AML-193 (cell line): Measurements from ENCODE around the gene PITX1.
A peak's percentile ranks its signal among the peaks of the same experiment; 100 is the strongest.

Source experiments
- DNase-seq, 2 experiments: peaks; one replicate each; lab custom pipeline; 2025; lab: John Stamatoyannopoulos, UW

The PITX1 gene

DNA sequence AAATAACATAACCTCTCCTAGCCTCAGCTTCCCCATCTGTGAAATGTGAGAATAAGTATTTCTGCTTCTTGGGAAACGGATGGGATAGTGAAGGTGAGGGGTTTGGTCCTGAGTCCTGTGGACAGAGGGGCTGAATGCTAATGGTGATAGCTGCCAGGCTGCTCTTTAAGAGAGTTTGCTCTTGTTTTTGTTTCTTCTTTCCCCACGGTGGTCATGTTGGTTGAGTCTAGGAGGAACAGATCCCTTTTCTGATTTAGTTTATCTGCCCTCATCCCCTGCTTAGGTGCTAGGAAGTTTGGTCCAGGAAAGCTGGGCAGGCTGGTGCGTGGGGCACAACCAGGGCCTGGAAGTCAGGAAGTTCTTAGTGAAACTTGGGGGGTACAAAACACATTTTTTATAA lies 7.7 kb upstream of the PITX1 start:
- no peak for DNase-seq

DNA sequence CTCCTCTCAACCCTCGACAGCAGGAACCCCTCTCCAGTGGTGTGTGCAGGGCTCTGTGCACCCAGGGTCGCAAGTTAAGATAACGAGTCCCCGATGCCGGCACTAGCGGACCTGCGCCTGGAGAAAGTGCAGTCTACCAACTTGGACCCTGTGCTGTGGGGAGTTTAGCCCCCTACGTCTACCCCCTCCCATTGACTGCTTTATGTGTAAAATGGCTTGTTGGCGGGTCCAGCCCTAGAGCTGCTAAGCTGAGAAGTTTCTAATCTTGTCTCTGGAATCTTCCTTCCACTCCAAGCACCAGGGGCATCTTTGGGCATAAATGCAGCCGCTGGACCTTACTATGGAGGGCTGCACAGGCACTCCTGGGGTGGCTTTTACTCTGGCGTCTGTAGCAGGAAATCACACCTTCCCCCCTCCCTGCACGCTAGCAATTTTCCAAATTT lies 7.1 kb upstream of the PITX1 start:
- no peak for DNase-seq

DNA sequence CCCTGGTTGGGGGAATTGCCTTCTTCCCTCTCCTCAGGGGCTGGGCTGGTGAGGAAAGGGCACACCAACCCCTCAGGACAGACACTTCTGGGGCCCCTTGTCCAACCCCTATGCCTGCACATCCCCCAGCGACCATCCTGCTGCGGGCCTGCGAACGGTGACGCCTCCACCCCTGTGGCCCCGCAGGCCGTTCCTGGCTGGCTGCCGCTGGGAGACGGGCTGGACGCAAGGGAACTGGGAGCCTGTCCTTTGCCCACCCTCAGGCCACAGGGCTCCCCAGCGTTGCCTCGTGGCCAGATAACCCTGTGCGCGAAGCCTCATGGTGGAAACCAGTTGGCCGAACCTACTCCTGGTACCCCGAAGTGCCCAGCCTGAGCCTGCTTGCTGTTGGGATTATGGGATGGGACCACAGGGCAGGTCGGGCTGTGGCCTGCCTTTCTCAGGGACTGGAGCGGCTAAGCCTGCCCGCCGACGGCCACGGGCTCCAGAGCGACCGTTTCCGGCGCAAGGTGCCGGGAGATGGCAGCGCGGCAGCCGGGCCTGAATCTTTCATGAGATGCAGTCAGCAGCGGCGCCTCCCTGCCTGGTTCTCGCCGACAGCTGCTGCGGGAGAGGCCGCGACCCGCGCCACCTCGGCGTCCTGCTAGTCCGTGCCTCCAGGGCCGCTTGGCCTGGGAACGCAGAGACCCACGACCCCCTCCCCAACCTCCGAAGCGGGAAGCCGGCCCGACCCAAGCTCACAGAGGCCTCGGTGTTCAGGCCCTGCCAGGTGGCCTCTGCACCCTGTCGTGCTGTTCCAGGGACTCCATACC lies 6.5 kb upstream of the PITX1 start:
- no peak for DNase-seq

GRCh38 chr5:135040034-135040332 lies 6.0 kb upstream of the PITX1 start:
- DNase-seq, result no peak

GRCh38 chr5:135039271-135040033 lies 5.4 kb upstream of the PITX1 start:
- no peak for DNase-seq

DNA sequence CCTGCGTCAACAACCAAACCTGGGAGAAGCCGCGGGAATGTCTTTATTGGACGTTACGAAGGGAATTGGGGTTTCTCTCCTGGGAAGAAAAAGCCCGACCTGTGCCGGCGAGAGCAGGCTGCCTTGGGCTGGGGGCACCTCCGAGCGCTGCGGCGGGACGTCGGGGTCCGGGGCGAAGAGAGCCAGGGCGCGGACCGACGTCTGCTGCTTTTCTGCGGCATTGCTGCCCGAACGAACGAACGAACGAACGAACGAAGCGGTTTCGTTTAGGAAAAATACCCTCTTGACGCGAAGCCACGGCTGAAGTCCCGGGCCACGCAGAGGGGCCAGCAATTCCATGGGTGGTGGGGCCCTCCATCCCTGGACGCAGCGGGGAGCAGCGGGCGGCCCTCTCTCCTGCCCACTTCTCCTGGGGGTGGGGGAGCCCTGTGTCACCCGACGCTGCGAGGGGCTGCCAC lies 4.8 kb upstream of the PITX1 start:
- DNase-seq, result no peak

- no peak for DNase-seq
Measured at GRCh38 chr5:135038205-135038812, 4.3 kb upstream of the PITX1 start.

DNA sequence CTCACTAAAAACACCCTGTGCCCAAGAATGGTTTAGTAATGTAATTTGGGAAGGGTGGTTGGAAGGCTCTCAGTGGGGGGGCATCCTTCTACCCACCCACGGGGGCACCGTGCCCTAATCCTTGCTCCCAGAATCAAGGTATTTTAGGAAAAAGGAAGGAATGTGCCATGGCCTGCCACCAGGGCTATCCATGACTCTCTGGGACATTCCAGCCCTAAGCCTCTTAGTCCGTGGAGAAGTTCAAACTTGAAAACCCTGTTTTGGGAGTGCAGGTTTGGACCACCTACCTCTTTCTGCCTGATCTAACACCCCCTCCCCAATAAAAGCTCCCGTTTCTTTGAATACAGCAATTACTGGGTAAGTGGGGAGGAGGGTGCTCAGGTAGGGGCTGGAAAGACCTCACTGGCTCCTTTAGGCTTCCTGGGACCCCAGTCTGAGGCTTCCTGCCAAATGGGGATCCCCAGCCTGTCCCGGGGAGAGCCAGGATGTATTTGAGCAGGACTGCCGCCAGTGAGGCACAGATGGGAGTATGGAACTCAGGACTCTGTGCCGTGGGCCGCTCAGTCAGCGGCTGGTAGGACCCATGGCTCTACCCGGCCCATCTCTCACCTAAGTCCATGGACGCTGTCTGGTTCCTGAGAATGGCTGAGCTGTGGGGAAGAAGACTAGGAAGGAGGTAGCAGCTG lies 3.6 kb upstream of the PITX1 start:
- DNase-seq, result no peak

- no peak for DNase-seq
Measured at GRCh38 chr5:135036405-135036804, 2.4 kb upstream of the PITX1 start.

DNA sequence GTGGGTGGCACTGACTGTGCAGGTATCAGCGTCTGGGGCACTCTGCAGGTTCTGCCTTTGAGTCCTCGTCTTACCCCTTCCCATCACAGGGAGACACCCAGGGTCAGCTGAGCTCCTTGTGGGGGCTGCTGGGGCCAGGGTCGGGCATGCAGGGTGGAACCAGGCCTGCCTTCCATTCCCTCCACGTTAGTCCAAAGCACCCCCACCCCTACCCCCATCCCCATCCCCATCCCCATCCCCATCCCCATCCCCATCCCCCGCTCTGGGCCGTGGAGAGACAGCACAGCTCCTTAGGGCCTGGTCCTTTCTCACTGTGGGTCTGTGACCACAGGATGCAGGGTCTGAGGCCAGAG lies 1.6 kb upstream of the PITX1 start:
- no peak for DNase-seq

DNA sequence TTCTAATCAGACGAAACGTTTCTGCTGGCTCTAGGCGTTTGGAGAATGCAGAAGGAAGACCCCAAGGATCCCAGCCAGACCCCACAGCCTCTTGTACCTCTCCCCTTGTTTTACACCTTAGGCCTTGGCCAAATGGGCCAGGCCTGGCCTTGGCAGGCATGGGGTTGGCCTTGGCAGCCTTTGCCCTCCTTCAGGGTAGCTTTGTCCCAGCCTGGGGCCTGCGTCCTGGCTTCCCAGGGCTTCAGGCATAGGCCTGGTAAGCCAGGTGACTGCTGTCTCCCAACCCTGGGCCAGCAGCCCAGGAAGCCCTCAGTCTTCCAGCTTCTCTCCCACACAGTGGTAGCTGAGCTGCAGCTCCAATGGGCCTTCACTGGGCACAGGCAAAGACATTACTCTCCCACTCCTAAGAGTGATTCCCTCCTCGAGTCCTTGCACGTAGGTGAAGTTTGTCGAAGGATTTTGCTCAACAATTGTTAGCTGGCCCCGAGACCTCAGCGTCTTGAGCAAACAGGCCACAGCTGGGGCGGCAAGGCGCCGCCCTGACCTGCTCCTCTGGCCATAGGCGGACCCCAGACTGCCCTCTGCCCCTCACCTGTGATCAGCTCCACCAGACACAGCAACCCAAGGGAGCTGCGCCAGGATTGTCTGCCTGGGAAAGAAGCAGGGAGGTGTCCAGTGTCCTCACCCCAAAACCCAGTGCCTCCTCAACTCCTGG lies 1.1 kb upstream of the PITX1 start:
- DNase-seq, result no peak

GRCh38 chr5:135034236-135034962 lies 371 bp upstream of the PITX1 start:
- peak; percentile 16 to 50 for DNase-seq

- DNase-seq, result peak in 1 of 2 experiments; percentile 35
Measured at GRCh38 chr5:135032999-135033861, 798 bp downstream of the PITX1 start.

DNA sequence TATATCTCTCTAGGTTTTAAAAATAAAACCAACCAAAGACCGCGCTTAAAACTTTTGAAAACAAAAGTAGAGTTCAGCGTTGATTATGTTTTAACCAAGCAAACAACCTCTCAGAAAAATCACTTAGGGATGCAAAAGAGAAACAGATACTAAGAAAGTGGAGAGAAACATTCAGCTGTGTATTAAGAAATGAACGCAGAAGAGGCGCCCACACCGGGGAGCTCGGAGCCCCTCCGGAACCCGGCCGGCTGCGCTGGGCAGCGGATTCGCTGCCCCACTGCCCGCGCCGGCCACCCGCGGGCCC lies 1.4 kb downstream of the PITX1 start:
- DNase-seq, result no peak

DNA sequence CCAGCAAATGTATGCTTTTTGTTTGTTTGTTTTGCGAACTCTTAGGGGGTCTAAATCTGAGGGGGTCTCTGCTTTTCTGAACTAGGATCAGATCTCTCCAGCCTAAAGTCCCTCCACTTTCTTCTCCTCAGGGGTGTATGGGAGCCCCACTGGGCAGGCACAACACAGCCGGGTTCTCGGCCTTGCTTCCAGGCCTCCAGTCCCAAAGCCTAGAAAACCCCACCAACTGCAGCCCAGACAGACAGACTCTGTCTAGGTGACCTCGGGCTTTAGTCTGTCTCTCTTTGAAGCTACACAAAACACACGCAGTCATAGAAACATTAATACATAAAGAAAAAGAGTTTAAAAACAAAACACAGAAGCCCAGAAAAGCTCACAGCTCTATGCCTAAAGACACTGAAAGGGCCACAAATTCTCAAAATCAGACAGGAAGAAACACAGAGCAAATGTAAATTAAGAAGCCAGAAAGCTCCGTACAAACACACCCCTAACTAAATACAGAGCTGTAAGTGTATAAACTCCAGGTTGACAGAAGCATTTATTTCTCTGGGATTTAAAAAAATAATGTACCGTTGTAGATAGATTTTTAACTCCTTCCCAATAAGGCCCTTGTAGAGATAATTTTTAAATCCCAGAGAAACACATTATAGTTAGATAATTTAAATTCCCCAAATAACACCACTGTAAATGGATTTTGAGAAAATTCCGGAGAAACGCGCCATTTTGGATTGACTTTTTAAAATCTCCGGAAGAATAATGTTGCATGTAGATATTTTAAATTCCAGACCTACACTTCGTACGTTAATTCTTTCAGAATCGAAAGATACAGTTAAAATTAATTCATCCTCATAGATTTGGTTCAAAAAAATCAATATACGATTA lies 2.0 kb downstream of the PITX1 start:
- no peak for DNase-seq

DNA sequence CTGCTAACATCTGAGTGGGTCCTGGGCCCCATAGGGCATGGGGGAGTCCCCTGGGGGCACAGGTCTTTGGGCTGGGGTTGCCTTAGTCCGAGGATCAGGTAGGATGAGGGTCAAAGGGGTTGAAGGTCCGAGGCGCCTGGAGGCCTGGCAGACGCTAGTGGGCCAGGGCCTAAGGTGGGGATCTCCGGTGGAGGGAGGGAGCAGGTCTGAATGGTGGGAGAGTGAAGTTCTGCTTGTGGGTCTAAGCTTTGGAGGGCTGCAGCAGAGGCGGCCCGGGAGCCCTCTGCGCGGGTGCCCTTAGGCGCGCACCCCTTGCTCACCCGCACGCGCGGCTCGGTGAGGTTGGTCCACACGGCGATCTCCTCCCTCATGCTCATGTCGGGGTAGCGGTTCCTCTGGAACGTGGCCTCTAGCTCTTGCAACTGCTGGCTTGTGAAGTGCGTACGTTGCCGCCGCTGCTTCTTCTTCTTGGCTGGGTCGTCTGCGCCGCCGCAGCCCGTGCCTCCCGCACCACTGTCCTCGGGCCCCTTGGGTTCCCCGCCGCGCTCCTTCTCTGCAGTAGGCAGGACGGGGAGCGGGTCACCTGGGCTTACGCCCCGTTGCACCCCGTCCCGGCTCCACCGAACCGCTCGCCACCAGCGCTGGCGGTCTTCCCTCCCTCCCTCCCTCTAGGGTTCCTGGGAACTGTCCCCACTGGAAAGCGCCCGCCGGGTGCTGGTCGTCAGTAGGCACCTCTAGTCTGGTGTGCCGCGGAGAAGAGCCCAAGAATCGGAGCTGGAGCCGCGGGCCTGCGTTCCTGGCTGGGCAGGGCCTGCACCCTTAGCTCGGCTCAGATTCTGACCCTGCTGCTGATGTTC lies 2.8 kb downstream of the PITX1 start:
- no peak for DNase-seq

DNA sequence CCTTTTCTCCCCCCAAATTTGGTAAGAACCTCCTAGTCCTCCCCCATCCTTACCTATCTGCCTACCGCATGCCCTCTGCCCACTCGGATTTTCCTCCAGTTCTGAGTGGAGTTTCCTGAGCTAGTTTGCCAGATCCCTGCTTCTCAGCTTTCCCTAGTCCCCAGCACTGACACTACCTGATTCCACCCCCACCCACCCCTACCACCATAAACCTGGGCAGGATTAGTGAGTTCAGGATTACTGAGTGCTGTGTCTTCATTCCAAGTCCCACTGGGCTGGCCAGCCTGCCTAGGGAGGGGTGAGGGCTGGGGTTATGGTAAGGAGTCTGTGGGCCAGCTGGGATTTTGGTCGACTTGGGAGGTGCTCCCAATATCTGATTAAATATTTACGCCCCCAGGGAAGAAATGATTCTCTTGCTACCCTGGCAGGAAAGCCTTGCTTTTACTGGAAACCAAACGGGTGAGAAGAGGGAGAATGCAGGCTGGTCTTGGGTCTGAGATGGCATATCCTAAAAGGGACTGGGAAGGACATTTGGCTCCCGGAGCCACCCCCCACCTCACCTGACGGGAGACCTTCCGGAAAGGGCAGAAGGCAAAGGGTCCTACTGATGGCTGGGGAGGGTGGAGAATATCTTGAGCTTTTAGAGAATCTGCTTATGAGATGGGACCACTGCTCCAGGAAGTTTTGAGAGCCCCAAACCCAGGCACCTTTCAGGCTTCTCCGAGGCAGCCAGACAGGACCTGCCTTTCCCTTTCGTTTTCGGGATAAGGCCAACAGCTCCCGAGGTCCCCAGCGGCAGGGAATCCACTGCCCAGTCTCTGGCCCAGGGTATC lies 3.7 kb downstream of the PITX1 start:
- no peak for DNase-seq
